A549 (cell line): ENCODE data around the gene KCNE5. TPM values are rescaled to one million over a fixed set of nuclear protein-coding genes. Genes with fewer than 3 reads are reported as not detected.

ENCODE experiments used
- ATAC-seq, 2 experiments: fragments of 200-7000 bp in 1 of 2; fragments of >200 bp in 1 of 2; cut with Nextera tagmentation in 1 of 2; cut with Tn5 transposase in 1 of 2; 3 replicates each; pipeline versions ENCODE4 v1.8.0 to v1.9.1; 2018 to 2020; ENCODE audit warnings: mild to moderate bottlenecking in 1 of 2, moderate library complexity in 1 of 2
- CTCF ChIA-PET: fragments of 300-600 bp; sonication (Branson Sonifier 250); formaldehyde crosslinking; extraction: SDS; loops from one replicate; lab custom pipeline; 2021; ENCODE audit warnings: antibody characterized with exemption, inconsistent platforms; lab: Yijun Ruan, JAX
- POLR2A ChIA-PET: fragments of 350-600 bp; formaldehyde crosslinking; extraction: SDS; loops from one replicate; lab custom pipeline; 2021; ENCODE audit warnings: antibody characterized with exemption, inconsistent platforms; lab: Yijun Ruan, JAX
- DNase-seq, 2 experiments: peaks; one replicate each; pipeline versions ENCODE4 v3.0.0 to v3.0.0-alpha.2; 2011 to 2016; ENCODE audit warnings: low read depth in 1 of 2, low spot score in 1 of 2
- FAIRE-seq: peaks from 2 replicates; lab custom pipeline; 2011; peaks lifted over from hg19 to GRCh38; lab: Jason Lieb, UNC
- H3K27ac ChIP-seq, 2 experiments: fragments of >200 bp; sonication (Bioruptor Twin); formaldehyde crosslinking; 3 replicates each; pipeline ENCODE4 v1.5.1; 2016 to 2017
- H3K4me1 ChIP-seq: fragments of >200 bp; sonication (Bioruptor Twin); formaldehyde crosslinking; 3 replicates; pipeline ENCODE4 v1.6.1; 2016
- H3K4me2 ChIP-seq: fragments of >200 bp; sonication (Bioruptor Twin); formaldehyde crosslinking; 3 replicates; pipeline ENCODE4 v1.6.1; 2016
- H3K4me3 ChIP-seq: fragments of >200 bp; sonication (Bioruptor Twin); formaldehyde crosslinking; 3 replicates; pipeline ENCODE4 v1.5.1; 2016
- H3K9me3 ChIP-seq: fragments of >200 bp; sonication (Bioruptor Twin); formaldehyde crosslinking; 3 replicates; pipeline ENCODE4 v1.6.1; 2016
- BHLHE40 ChIP-seq: IDR thresholded peaks from 2 replicates; pipeline ENCODE4 v1.6.1; 2012; ENCODE audit warnings: low read depth, low read length, inconsistent platforms
- CBX2 ChIP-seq: fragments of 200-600 bp; sonication (generic); IDR thresholded peaks from 2 replicates; pipeline ENCODE4 v1.6.1; 2016; ENCODE audit warnings: low read depth, mild to moderate bottlenecking, borderline replicate concordance
- CBX8 ChIP-seq: fragments of 200-600 bp; sonication (generic); IDR thresholded peaks from 2 replicates; pipeline ENCODE4 v1.6.1; 2016
- CEBPB ChIP-seq, 2 experiments: fragments of >200 bp in 1 of 2; sonication (Bioruptor Twin) in 1 of 2; formaldehyde crosslinking in 1 of 2; IDR thresholded peaks; 2 replicates each; pipeline ENCODE4 v1.6.1; 2012 to 2016
- EHF ChIP-seq: fragments of 250-450 bp; sonication (Bioruptor Pico); IDR thresholded peaks from 2 replicates; pipeline ENCODE4 v1.5.0; 2020; ENCODE audit warnings: mild to moderate bottlenecking
- FOSB ChIP-seq: fragments of 250-450 bp; sonication (Bioruptor Pico); IDR thresholded peaks from 2 replicates; pipeline ENCODE4 v1.5.0; 2020; ENCODE audit warnings: mild to moderate bottlenecking, moderate library complexity
- FOSL2 ChIP-seq, 2 experiments: fragments of 450-650 bp in 1 of 2; fragments of >200 bp in 1 of 2; sonication (Bioruptor Twin) in 1 of 2; formaldehyde crosslinking; IDR thresholded peaks; 2 replicates each; pipeline versions ENCODE4 v1.5.0 to v1.6.1; 2016 to 2020; ENCODE audit warnings: mild to moderate bottlenecking in 1 of 2, moderate library complexity in 1 of 2
- HOXA7 ChIP-seq: fragments of 250-450 bp; sonication (Bioruptor Pico); IDR thresholded peaks from 2 replicates; pipeline ENCODE4 v1.5.0; 2020; ENCODE audit warnings: mild to moderate bottlenecking, moderate library complexity
- HOXB13 ChIP-seq: fragments of 250-450 bp; sonication (Bioruptor Pico); IDR thresholded peaks from 2 replicates; pipeline ENCODE4 v1.5.0; 2020; ENCODE audit warnings: low read depth, mild to moderate bottlenecking, moderate library complexity
- KDM5A ChIP-seq: fragments of 200-600 bp; sonication (generic); IDR thresholded peaks from 2 replicates; pipeline ENCODE4 v1.6.1; 2016; ENCODE audit warnings: antibody characterized with exemption, mild to moderate bottlenecking
- MAFK ChIP-seq: fragments of 450-650 bp; IDR thresholded peaks from 2 replicates; pipeline ENCODE4 v1.6.1; 2014; ENCODE audit not compliant: partially characterized antibody
- MYC ChIP-seq: IDR thresholded peaks from 2 replicates; pipeline ENCODE4 v1.6.1; 2012; ENCODE audit warnings: mild to moderate bottlenecking, inconsistent platforms, low read length, improper control_type of control experiment, borderline replicate concordance
- NPAS2 ChIP-seq: fragments of 250-450 bp; sonication (Bioruptor Pico); IDR thresholded peaks from 2 replicates; pipeline ENCODE4 v1.8.0; 2022; ENCODE audit warnings: mild to moderate bottlenecking, moderate library complexity, borderline replicate concordance
- POLR2A ChIP-seq: IDR thresholded peaks from 2 replicates; pipeline ENCODE4 v1.6.1; 2012; ENCODE audit warnings: mild to moderate bottlenecking, low read length
- RAD21 ChIP-seq, 2 experiments: fragments of >200 bp in 1 of 2; sonication (Bioruptor Twin) in 1 of 2; formaldehyde crosslinking in 1 of 2; IDR thresholded peaks in 1 of 2; conservative IDR thresholded peaks in 1 of 2; 2 replicates in 1 of 2; 3 replicates in 1 of 2; pipeline ENCODE4 v1.6.1; 2012 to 2018; ENCODE audit warnings: inconsistent platforms in 1 of 2
- RARB ChIP-seq: fragments of 250-450 bp; sonication (Bioruptor Pico); IDR thresholded peaks from 2 replicates; pipeline ENCODE4 v1.8.0; 2021; ENCODE audit warnings: mild to moderate bottlenecking, moderate library complexity
- RFX5 ChIP-seq: fragments of 450-650 bp; IDR thresholded peaks from 2 replicates; pipeline ENCODE4 v1.7.1; 2014; ENCODE audit warnings: antibody characterized with exemption, mild to moderate bottlenecking, moderate library complexity
- SREBF2 ChIP-seq: fragments of 450-650 bp; IDR thresholded peaks from 2 replicates; pipeline ENCODE4 v1.6.1; 2014; ENCODE audit warnings: mild to moderate bottlenecking, moderate library complexity
- ZFP36 ChIP-seq: fragments of 450-650 bp; IDR thresholded peaks from 2 replicates; pipeline ENCODE4 v1.6.1; 2014; ENCODE audit warnings: borderline replicate concordance; ENCODE audit not compliant: partially characterized antibody
- WGBS: methylation state at CpG from one replicate; pipeline ENCODE4 v1.1.6; 2017; ENCODE audit errors: missing lambda C conversion rate; 5-methylcytosine and 5-hydroxymethylcytosine counted together
- polyA plus RNA-seq, 4 experiments: library from polyadenylated mRNA; depleted of rRNA in 3 of 4; stranded (reverse); fragments of >200 nt; fragmentation: RNase III in 1 of 4; extraction: RNeasy Plus Mini Kit Qiagen cat#74134 plus additional on column Dnase treatment in 1 of 4; gene quantifications; 2 replicates in 3 of 4; 3 replicates in 1 of 4; pipeline ENCODE4 v1.2.3, GENCODE V29; 2011 to 2017
- TF ChIP-seq, protein P1 (sequence below): fragments of 250-450 bp; sonication (Bioruptor Pico); IDR thresholded peaks from 2 replicates; pipeline ENCODE4 v1.5.0; 2020; ENCODE audit warnings: low read depth, mild to moderate bottlenecking, moderate library complexity
- TF ChIP-seq, protein P2 (sequence below): fragments of 200-600 bp; sonication (generic); IDR thresholded peaks from 2 replicates; pipeline ENCODE4 v1.6.1; 2016; ENCODE audit warnings: antibody characterized with exemption, mild to moderate bottlenecking, moderate library complexity
- TF ChIP-seq, protein P3 (sequence below): IDR thresholded peaks from 2 replicates; pipeline ENCODE4 v1.6.1; 2012; ENCODE audit warnings: low read depth, borderline replicate concordance
- TF ChIP-seq, protein P4 (sequence below): fragments of 150-350 bp; IDR thresholded peaks from 2 replicates; pipeline ENCODE4 v1.6.1; 2014; ENCODE audit warnings: low read depth, mild to moderate bottlenecking, low read length
- TF ChIP-seq, protein P5 (sequence below): fragments of >200 bp; sonication (Bioruptor Twin); formaldehyde crosslinking; IDR thresholded peaks from 3 replicates; pipeline ENCODE4 v1.5.1; 2016

Gene KCNE5
- polyA plus RNA-seq, 2 of the 4 experiments (the other 2 are of a cell fraction): 0.17 to 0.23 TPM

DNA sequence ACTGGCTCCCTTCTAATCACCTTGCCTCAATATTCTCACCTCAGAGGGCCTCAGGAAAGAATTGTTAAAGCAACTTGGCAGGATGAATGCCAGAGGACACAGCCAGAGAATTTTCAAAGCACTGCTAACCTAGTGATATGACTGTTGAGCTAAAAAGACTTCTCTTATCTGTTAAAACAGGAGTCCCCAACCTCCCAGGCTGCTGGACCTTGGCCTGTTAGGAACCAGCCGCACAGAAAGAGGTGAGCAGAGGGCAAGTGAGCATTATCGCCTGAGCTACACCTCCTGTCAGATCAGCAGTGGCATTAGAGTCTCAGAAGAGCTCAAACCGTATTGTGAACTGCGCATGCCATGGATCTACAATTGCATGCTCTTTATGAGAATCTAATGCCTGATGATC is 1.7 kb upstream of the KCNE5 start:
- no peak for DNase-seq
- no peak overlapping the region for H3K4me2 ChIP-seq
- H3K9me3 ChIP-seq: no peaks in the 10 kb centered on the region
- WGBS: 86% methylated on average over 4 of the region's 4 CpGs
- no peak overlapping the region for H3K4me3 ChIP-seq
- POLR2A ChIA-PET: no interaction called here
- no peak for ATAC-seq
- TF ChIP-seq, protein P1, sequence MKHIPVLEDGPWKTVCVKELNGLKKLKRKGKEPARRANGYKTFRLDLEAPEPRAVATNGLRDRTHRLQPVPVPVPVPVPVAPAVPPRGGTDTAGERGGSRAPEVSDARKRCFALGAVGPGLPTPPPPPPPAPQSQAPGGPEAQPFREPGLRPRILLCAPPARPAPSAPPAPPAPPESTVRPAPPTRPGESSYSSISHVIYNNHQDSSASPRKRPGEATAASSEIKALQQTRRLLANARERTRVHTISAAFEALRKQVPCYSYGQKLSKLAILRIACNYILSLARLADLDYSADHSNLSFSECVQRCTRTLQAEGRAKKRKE: no peak
- TF ChIP-seq HOXB13 (CRISPR knock-in tag): no peak
- no peak for TF ChIP-seq RFX5
- no peak for TF ChIP-seq CBX2
- TF ChIP-seq FOSL2 (IDR thresholded peaks at IDR 0.05): no peak
- TF ChIP-seq FOSL2 (CRISPR knock-in tag; IDR thresholded peaks at IDR 0.05): no peak
- TF ChIP-seq POLR2A: no peak
- TF ChIP-seq KDM5A: no peak
- no peak for TF ChIP-seq MAFK
- TF ChIP-seq CEBPB (IDR thresholded peaks at IDR 0.05): no peak
- TF ChIP-seq NPAS2 (CRISPR knock-in tag): no peak
- TF ChIP-seq, protein P2, sequence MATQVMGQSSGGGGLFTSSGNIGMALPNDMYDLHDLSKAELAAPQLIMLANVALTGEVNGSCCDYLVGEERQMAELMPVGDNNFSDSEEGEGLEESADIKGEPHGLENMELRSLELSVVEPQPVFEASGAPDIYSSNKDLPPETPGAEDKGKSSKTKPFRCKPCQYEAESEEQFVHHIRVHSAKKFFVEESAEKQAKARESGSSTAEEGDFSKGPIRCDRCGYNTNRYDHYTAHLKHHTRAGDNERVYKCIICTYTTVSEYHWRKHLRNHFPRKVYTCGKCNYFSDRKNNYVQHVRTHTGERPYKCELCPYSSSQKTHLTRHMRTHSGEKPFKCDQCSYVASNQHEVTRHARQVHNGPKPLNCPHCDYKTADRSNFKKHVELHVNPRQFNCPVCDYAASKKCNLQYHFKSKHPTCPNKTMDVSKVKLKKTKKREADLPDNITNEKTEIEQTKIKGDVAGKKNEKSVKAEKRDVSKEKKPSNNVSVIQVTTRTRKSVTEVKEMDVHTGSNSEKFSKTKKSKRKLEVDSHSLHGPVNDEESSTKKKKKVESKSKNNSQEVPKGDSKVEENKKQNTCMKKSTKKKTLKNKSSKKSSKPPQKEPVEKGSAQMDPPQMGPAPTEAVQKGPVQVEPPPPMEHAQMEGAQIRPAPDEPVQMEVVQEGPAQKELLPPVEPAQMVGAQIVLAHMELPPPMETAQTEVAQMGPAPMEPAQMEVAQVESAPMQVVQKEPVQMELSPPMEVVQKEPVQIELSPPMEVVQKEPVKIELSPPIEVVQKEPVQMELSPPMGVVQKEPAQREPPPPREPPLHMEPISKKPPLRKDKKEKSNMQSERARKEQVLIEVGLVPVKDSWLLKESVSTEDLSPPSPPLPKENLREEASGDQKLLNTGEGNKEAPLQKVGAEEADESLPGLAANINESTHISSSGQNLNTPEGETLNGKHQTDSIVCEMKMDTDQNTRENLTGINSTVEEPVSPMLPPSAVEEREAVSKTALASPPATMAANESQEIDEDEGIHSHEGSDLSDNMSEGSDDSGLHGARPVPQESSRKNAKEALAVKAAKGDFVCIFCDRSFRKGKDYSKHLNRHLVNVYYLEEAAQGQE: no peak
- no peak for TF ChIP-seq HOXA7
- TF ChIP-seq, protein P3, sequence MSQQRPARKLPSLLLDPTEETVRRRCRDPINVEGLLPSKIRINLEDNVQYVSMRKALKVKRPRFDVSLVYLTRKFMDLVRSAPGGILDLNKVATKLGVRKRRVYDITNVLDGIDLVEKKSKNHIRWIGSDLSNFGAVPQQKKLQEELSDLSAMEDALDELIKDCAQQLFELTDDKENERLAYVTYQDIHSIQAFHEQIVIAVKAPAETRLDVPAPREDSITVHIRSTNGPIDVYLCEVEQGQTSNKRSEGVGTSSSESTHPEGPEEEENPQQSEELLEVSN: no peak
- TF ChIP-seq RARB (CRISPR knock-in tag): no peak
- TF ChIP-seq EHF (CRISPR knock-in tag): no peak
- no peak for TF ChIP-seq RAD21 (conservative IDR thresholded peaks at IDR 0.05 in 1 of 2, IDR thresholded peaks at IDR 0.05 in 1 of 2)
- TF ChIP-seq ZFP36: no peak
- TF ChIP-seq BHLHE40: no peak
- TF ChIP-seq, protein P4, sequence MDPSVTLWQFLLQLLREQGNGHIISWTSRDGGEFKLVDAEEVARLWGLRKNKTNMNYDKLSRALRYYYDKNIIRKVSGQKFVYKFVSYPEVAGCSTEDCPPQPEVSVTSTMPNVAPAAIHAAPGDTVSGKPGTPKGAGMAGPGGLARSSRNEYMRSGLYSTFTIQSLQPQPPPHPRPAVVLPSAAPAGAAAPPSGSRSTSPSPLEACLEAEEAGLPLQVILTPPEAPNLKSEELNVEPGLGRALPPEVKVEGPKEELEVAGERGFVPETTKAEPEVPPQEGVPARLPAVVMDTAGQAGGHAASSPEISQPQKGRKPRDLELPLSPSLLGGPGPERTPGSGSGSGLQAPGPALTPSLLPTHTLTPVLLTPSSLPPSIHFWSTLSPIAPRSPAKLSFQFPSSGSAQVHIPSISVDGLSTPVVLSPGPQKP: no peak
- no peaks in the 10 kb centered on the region for H3K4me1 ChIP-seq
- CTCF ChIA-PET: interaction anchor here (1.1 kb wide), 1 partner anchor 141 kb away, joined by 3 read pairs; no protein-coding TSS in a partner anchor
- peak; percentile 54 for FAIRE-seq
- H3K27ac ChIP-seq: no peak overlapping the region

DNA sequence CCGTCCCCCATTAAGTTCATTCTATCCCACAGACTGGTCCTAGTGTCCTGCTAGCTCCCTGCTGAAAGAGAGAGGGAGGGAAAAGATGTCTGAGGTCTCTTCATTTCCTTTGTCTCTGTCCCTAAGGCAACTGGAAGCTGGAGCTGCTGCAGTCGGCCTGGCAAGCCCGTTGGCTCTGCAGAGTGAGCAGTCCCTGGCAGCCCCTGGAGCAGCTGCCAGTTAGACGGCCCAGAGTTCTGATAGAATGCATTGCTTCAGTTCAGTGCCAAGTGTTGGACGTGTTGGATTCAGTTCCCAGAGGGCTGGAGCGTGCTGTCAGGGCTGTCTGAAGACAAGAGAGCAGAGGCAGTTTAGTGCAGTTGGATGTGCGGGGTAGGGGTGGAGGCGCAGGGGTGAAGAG is 975 bp downstream of the KCNE5 start:
- FAIRE-seq (no peak), ATAC-seq (no peak), DNase-seq (no peak)
- WGBS: 60% methylated on average over 2 of the region's 8 CpGs
- TF ChIP-seq, protein P5, sequence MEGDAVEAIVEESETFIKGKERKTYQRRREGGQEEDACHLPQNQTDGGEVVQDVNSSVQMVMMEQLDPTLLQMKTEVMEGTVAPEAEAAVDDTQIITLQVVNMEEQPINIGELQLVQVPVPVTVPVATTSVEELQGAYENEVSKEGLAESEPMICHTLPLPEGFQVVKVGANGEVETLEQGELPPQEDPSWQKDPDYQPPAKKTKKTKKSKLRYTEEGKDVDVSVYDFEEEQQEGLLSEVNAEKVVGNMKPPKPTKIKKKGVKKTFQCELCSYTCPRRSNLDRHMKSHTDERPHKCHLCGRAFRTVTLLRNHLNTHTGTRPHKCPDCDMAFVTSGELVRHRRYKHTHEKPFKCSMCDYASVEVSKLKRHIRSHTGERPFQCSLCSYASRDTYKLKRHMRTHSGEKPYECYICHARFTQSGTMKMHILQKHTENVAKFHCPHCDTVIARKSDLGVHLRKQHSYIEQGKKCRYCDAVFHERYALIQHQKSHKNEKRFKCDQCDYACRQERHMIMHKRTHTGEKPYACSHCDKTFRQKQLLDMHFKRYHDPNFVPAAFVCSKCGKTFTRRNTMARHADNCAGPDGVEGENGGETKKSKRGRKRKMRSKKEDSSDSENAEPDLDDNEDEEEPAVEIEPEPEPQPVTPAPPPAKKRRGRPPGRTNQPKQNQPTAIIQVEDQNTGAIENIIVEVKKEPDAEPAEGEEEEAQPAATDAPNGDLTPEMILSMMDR: no peak
- TF ChIP-seq CBX8: no peak
- TF ChIP-seq BHLHE40: no peak
- no peak for TF ChIP-seq SREBF2
- TF ChIP-seq MYC: no peak
- TF ChIP-seq POLR2A: no peak
- TF ChIP-seq FOSB (CRISPR knock-in tag): no peak
- no peaks in the 10 kb centered on the region for H3K4me1 ChIP-seq
- H3K27ac ChIP-seq: no peak overlapping the region
- no peak overlapping the region for H3K4me2 ChIP-seq
- H3K4me3 ChIP-seq: no peak overlapping the region
- H3K9me3 ChIP-seq: no peaks in the 10 kb centered on the region
- POLR2A ChIA-PET: no interaction called here
- CTCF ChIA-PET: interaction anchor here (2.0 kb wide), 1 partner anchor 11 kb away, joined by 4 read pairs; no protein-coding TSS in a partner anchor
